GM19193 (cell line): ENCODE data around the gene TRIM6.

Experiments
- POLR2A ChIP-seq: IDR thresholded peaks from 4 replicates; pipeline ENCODE4 v1.6.1; 2011; ENCODE audit not compliant: insufficient read depth, insufficient read length; ENCODE audit errors: extremely low read depth

TRIM6 gene

GRCh38 chr11:5596607-5597201 is at the start of gene TRIM6:
Gene TRIM6 (plus strand): TSS chr11:5596637. CDS start chr11:5596898, 261 bp downstream.
- TF ChIP-seq POLR2A, result no peak

- no peak for TF ChIP-seq POLR2A
These were observed 48.5 kb upstream of the TRIM6 start for GRCh38 chr11:5547982-5548381.

- no peak for TF ChIP-seq POLR2A
These were observed 48.0 kb upstream of the TRIM6 start, which contains the start of gene OR52H1 for GRCh38 chr11:5548440-5548839. Gene OR52H1 (minus strand): TSS chr11:5548540. CDS start chr11:5545505, 3,035 bp downstream.

GRCh38 chr11:5550440-5551095 is 45.9 kb upstream of the TRIM6 start:
- TF ChIP-seq POLR2A, result no peak

- no peak for TF ChIP-seq POLR2A
These were observed 43.1 kb upstream of the TRIM6 start for GRCh38 chr11:5553343-5553742.

GRCh38 chr11:5556596-5557188 is 39.7 kb upstream of the TRIM6 start:
- no peak for TF ChIP-seq POLR2A

GRCh38 chr11:5557751-5558150 is 38.7 kb upstream of the TRIM6 start:
- no peak for TF ChIP-seq POLR2A

- TF ChIP-seq POLR2A, result no peak
These were observed 32.0 kb upstream of the TRIM6 start for GRCh38 chr11:5564259-5565019.

GRCh38 chr11:5574654-5575053 is 21.8 kb upstream of the TRIM6 start:
- no peak for TF ChIP-seq POLR2A

- TF ChIP-seq POLR2A, result no peak
These were observed 21.3 kb upstream of the TRIM6 start for GRCh38 chr11:5575152-5575551.

- TF ChIP-seq POLR2A, result no peak
These were observed 19.3 kb upstream of the TRIM6 start for GRCh38 chr11:5577101-5577500.

- no peak for TF ChIP-seq POLR2A
These were observed 15.9 kb upstream of the TRIM6 start, which contains the start of gene OR52B6 for GRCh38 chr11:5580577-5580976. Gene OR52B6 (plus strand): TSS chr11:5580877. CDS start chr11:5580877, 0 bp downstream.

GRCh38 chr11:5581014-5581413 is 15.4 kb upstream of the TRIM6 start:
- TF ChIP-seq POLR2A, result no peak

GRCh38 chr11:5591613-5592012 is 4.8 kb upstream of the TRIM6 start:
- no peak for TF ChIP-seq POLR2A

GRCh38 chr11:5592615-5593014 is 3.8 kb upstream of the TRIM6 start:
- no peak for TF ChIP-seq POLR2A
